ENCODE data around the gene GRM1. TPM values are rescaled to one million over a fixed set of nuclear protein-coding genes. Genes with fewer than 3 reads are reported as not detected.
A peak's percentile ranks its signal among the peaks of the same experiment; 100 is the strongest.

GRM1 gene
- total and polyA plus RNA-seq, 2 donors (not counting 1 experiment from before 2014, with no cell fraction given): 0.17 TPM; not detected in 1

DNA sequence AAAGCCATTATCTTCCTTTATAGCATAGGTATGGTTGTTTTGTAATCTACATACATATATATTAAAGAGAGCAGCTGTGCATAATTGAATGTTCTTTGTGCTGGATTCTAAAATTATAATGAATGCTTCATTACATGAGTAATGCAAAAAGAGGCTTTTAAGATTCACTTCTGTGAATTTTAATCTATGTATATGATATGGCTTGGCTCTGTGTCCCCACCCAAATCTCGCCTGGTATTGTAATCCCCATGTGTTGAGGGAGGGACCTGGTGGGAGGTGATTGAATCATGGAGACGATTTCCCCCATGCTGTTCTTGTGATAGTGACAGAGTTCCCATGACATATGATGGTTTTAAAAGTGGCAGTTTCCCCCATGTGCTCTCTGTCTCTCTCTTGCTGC, 255.4 kb downstream of the GRM1 start:
- Histone ChIP-seq H3K9me3 (ENCODE audit: control insufficient read depth, insufficient read depth, low read depth, low read length) (no peaks in the 10 kb centered on the region), H3K79me2 (ENCODE audit: control insufficient read depth, insufficient read depth, low read length) (no peaks in the 10 kb centered on the region), H3K4me2 (ENCODE audit: extremely low read depth, insufficient read depth, low read length) (no peak overlapping the region)

DNA sequence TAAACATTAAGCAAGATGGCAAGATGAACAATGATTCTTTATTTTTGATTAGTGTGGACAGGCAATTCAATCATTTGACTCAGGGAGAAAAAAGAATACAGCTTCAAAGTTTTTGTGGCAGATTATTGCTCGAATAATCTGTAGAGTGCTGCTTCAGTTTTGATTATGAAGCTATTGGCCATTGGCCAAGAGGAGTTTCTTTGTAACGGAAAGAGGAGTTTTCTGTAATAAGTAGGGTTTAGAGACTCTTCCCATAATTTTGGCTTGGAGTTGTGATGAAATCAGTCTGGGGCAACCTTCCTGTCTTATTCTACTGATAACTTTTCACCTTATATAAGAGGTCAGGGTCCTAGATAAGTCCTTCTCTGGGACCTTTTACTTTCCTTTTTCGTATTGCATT, 258.1 kb downstream of the GRM1 start:
- no peaks in the 10 kb centered on the region for H3K36me3 ChIP-seq (ENCODE audit: control insufficient read depth, insufficient read depth, low read length)
- no peaks in the 10 kb centered on the region for H4K20me1 ChIP-seq (ENCODE audit: control insufficient read depth, extremely low read depth, insufficient read depth, low read length)
- peak in 1 of 2 donors; percentile 24 for DNase-seq (ENCODE audit: low read depth in 2 of 2)
- H3K27me3 ChIP-seq (ENCODE audit: control insufficient read depth, insufficient read depth, low read length): no peaks in the 10 kb centered on the region
- TF ChIP-seq, protein P1, sequence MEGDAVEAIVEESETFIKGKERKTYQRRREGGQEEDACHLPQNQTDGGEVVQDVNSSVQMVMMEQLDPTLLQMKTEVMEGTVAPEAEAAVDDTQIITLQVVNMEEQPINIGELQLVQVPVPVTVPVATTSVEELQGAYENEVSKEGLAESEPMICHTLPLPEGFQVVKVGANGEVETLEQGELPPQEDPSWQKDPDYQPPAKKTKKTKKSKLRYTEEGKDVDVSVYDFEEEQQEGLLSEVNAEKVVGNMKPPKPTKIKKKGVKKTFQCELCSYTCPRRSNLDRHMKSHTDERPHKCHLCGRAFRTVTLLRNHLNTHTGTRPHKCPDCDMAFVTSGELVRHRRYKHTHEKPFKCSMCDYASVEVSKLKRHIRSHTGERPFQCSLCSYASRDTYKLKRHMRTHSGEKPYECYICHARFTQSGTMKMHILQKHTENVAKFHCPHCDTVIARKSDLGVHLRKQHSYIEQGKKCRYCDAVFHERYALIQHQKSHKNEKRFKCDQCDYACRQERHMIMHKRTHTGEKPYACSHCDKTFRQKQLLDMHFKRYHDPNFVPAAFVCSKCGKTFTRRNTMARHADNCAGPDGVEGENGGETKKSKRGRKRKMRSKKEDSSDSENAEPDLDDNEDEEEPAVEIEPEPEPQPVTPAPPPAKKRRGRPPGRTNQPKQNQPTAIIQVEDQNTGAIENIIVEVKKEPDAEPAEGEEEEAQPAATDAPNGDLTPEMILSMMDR (conservative IDR thresholded peaks at IDR 0.05 in 1 of 2, IDR thresholded peaks at IDR 0.05 in 1 of 2; ENCODE audit: low read depth in 1 of 2, low read length in 2 of 2): no peak
- TF ChIP-seq EZH2 (IDR thresholded peaks at IDR 0.05; ENCODE audit: low read length, missing control alignments): no peak
- H3K79me2 ChIP-seq (ENCODE audit: control insufficient read depth, insufficient read depth, low read length): no peaks in the 10 kb centered on the region
- no peak overlapping the region for H3K27ac ChIP-seq (ENCODE audit: insufficient read depth, low read length)
- H3K4me3 ChIP-seq (replicated peaks in 1 of 4; ENCODE audit: control extremely low read depth in 1 of 4, insufficient read depth in 1 of 4, low read depth in 3 of 4, low read length in 4 of 4): no peak overlapping the region
- H3K4me1 ChIP-seq (ENCODE audit: control insufficient read depth, extremely low read depth, insufficient read depth, low read length): no peaks in the 10 kb centered on the region
- H3K9ac ChIP-seq (ENCODE audit: insufficient read depth, low read length): no peak overlapping the region
- H3K4me2 ChIP-seq (ENCODE audit: extremely low read depth, insufficient read depth, low read length): no peak overlapping the region
- H3K9me3 ChIP-seq (ENCODE audit: control insufficient read depth, insufficient read depth, low read depth, low read length): no peaks in the 10 kb centered on the region
- H2AFZ ChIP-seq (ENCODE audit: low read length): no peak overlapping the region

More for the DNA sequence above, 255.4 kb downstream of the GRM1 start:
- DNase-seq (ENCODE audit: low read depth in 2 of 2): no peak
- Histone ChIP-seq H4K20me1 (ENCODE audit: control insufficient read depth, extremely low read depth, insufficient read depth, low read length) (no peaks in the 10 kb centered on the region), H3K4me3 (replicated peaks in 1 of 4; ENCODE audit: control extremely low read depth in 1 of 4, insufficient read depth in 1 of 4, low read depth in 3 of 4, low read length in 4 of 4) (no peak overlapping the region), H3K4me1 (ENCODE audit: control insufficient read depth, extremely low read depth, insufficient read depth, low read length) (no peaks in the 10 kb centered on the region), H3K36me3 (ENCODE audit: control insufficient read depth, insufficient read depth, low read length) (no peaks in the 10 kb centered on the region), H3K27me3 (ENCODE audit: control insufficient read depth, insufficient read depth, low read length) (no peaks in the 10 kb centered on the region), H2AFZ (ENCODE audit: low read length) (no peak overlapping the region), H3K9ac (ENCODE audit: insufficient read depth, low read length) (no peak overlapping the region), H3K27ac (ENCODE audit: insufficient read depth, low read length) (no peak overlapping the region)
- TF ChIP-seq, protein P1 (conservative IDR thresholded peaks at IDR 0.05 in 1 of 2, IDR thresholded peaks at IDR 0.05 in 1 of 2; ENCODE audit: low read depth in 1 of 2, low read length in 2 of 2): no peak
- no peak for TF ChIP-seq EZH2 (IDR thresholded peaks at IDR 0.05; ENCODE audit: low read length, missing control alignments)

DNA sequence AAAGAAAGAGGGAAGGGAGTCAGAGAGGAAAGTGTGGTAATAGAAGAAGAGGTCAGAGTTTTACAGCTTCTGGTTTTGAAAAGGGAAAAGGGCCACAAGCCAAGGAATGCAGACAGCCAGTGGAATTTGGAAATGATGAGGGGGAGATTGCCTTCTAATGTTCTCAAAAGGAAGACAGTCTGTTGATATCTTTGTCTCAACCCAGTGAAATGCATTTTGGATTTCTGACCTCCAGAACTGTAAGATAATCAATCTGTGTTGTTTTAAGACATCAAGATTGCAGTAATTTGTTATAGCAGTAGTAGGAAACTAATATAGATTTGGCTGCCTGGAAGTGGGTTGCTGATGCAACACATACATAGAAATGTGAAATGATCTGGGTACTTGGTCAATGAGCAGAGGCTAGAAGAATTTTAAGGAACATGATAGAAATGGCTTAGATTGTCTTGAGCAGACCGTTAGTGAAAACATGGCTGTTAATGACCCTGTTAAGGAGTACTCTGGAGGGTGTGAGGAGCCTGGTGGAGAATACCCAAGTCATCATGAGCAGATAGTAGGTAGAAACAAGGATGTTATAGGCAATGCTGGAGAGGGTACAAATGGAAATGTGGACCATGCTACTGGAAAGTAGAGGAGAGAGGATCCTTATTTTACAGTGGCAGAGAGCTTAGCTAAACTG, 259.0 kb downstream of the GRM1 start:
- Histone ChIP-seq H4K20me1 (ENCODE audit: control insufficient read depth, extremely low read depth, insufficient read depth, low read length) (no peaks in the 10 kb centered on the region), H3K27ac (ENCODE audit: insufficient read depth, low read length) (no peak overlapping the region), H3K4me1 (ENCODE audit: control insufficient read depth, extremely low read depth, insufficient read depth, low read length) (no peaks in the 10 kb centered on the region), H3K4me3 (replicated peaks in 1 of 4; ENCODE audit: control extremely low read depth in 1 of 4, insufficient read depth in 1 of 4, low read depth in 3 of 4, low read length in 4 of 4) (no peak overlapping the region), H3K9me3 (ENCODE audit: control insufficient read depth, insufficient read depth, low read depth, low read length) (no peaks in the 10 kb centered on the region), H2AFZ (ENCODE audit: low read length) (no peak overlapping the region), H3K79me2 (ENCODE audit: control insufficient read depth, insufficient read depth, low read length) (no peaks in the 10 kb centered on the region), H3K36me3 (ENCODE audit: control insufficient read depth, insufficient read depth, low read length) (no peaks in the 10 kb centered on the region), H3K27me3 (ENCODE audit: control insufficient read depth, insufficient read depth, low read length) (no peaks in the 10 kb centered on the region), H3K4me2 (ENCODE audit: extremely low read depth, insufficient read depth, low read length) (no peak overlapping the region), H3K9ac (ENCODE audit: insufficient read depth, low read length) (no peak overlapping the region)
- peak; percentile 72 to 76 for DNase-seq (ENCODE audit: low read depth in 2 of 2)
- TF ChIP-seq, protein P1 (conservative IDR thresholded peaks at IDR 0.05 in 1 of 2, IDR thresholded peaks at IDR 0.05 in 1 of 2; ENCODE audit: low read depth in 1 of 2, low read length in 2 of 2): no peak
- TF ChIP-seq EZH2 (IDR thresholded peaks at IDR 0.05; ENCODE audit: low read length, missing control alignments): no peak
